ENCODE measurements around the gene LRP1B. TPM values are rescaled to one million over a fixed set of nuclear protein-coding genes. Genes with fewer than 3 reads are reported as not detected.
A peak's percentile ranks its signal among the peaks of the same experiment; 100 is the strongest.

LRP1B gene
- total RNA-seq, 1 experiment from 2014 or later = 0.52 TPM

- TF ChIP-seq CDX4 (CRISPR knock-in tag; IDR thresholded peaks at IDR 0.05; ENCODE audit: borderline replicate concordance) = no peak
- TF ChIP-seq NFYB (CRISPR knock-in tag; conservative IDR thresholded peaks at IDR 0.05; ENCODE audit: low read depth) = no peak
- TF ChIP-seq NFATC4 (CRISPR knock-in tag; IDR thresholded peaks at IDR 0.05) = no peak
- TF ChIP-seq NR1H2 (CRISPR knock-in tag; IDR thresholded peaks at IDR 0.05) = no peak
- no peak for TF ChIP-seq ZSCAN18 (CRISPR knock-in tag; IDR thresholded peaks at IDR 0.05)
These were observed 1530.7 kb downstream of the LRP1B start (continued) for GRCh38 chr2:140600116-140600515.

GRCh38 chr2:140597836-140598235 lies 1533.0 kb downstream of the LRP1B start:
- POLR2A ChIA-PET = no interaction called here
- ATAC-seq = peak; percentile 91

More at GRCh38 chr2:140597836-140598235, 1533.0 kb downstream of the LRP1B start:
- TF ChIP-seq IRF1 (CRISPR knock-in tag; IDR thresholded peaks at IDR 0.05) (no peak), ZNF232 (CRISPR knock-in tag; IDR thresholded peaks at IDR 0.05) (no peak), EMX1 (CRISPR knock-in tag; IDR thresholded peaks at IDR 0.05) (no peak), ATF2 (CRISPR knock-in tag; IDR thresholded peaks at IDR 0.05; ENCODE audit: borderline replicate concordance, low read depth) (no peak), FOXK1 (CRISPR knock-in tag; IDR thresholded peaks at IDR 0.05) (no peak), ZNF425 (CRISPR knock-in tag; conservative IDR thresholded peaks at IDR 0.05) (no peak), FOXJ3 (CRISPR knock-in tag; IDR thresholded peaks at IDR 0.05; ENCODE audit: borderline replicate concordance) (no peak), SMAD4 (CRISPR knock-in tag; IDR thresholded peaks at IDR 0.05) (no peak), E2F1 (CRISPR knock-in tag; IDR thresholded peaks at IDR 0.05) (no peak), MLX (CRISPR knock-in tag; IDR thresholded peaks at IDR 0.05) (no peak), ZNF671 (CRISPR knock-in tag; IDR thresholded peaks at IDR 0.05) (no peak), JUN (CRISPR knock-in tag; IDR thresholded peaks at IDR 0.05) (no peak)
- Mint-ChIP-seq H3K4me3 (no peak overlapping the region), H3K36me3 (no peaks in the 10 kb centered on the region), H3K27ac (no peak overlapping the region), H3K27me3 (ENCODE audit: low read depth) (no peaks in the 10 kb centered on the region), H3K9me3 (no peaks in the 10 kb centered on the region), H3K4me1 (no peaks in the 10 kb centered on the region)
- CTCF ChIA-PET = interaction anchor here (0.7 to 1.6 kb wide), 2 partner anchors 11 to 266 kb away, joined by 4 to 5 read pairs; no protein-coding TSS in a partner anchor
- DNase-seq (ENCODE audit: low spot score) = peak; percentile 44

All from WTC11 (cell line).